IPS-15b (cell line): ENCODE data around the gene FIP1L1.
"Not testable (repeated sequence)": the region's sequence is repeated elsewhere in the genome, so short reads cannot be mapped to it uniquely, and the experiment has no call there.

Experiments
- H3K27me3 ChIP-seq: one replicate; pipeline ENCODE4 v1.6.1; 2013; ENCODE audit warnings: low read length; ENCODE audit not compliant: control insufficient read depth, insufficient read depth
- H3K36me3 ChIP-seq: one replicate; pipeline ENCODE4 v1.6.1; 2013; ENCODE audit warnings: low read length; ENCODE audit not compliant: control insufficient read depth, insufficient read depth
- H3K4me1 ChIP-seq: one replicate; pipeline ENCODE4 v1.6.1; 2013; ENCODE audit warnings: mild to moderate bottlenecking, low read length; ENCODE audit not compliant: control insufficient read depth, insufficient read depth
- H3K4me3 ChIP-seq: one replicate; pipeline ENCODE4 v1.5.1; 2013; ENCODE audit warnings: low read depth, low read length
- H3K9ac ChIP-seq: one replicate; pipeline ENCODE4 v1.6.1; 2013; ENCODE audit warnings: low read depth, mild to moderate bottlenecking, low read length
- H3K9me3 ChIP-seq: one replicate; pipeline ENCODE4 v1.6.1; 2013; ENCODE audit warnings: mild to moderate bottlenecking, low read length; ENCODE audit not compliant: control insufficient read depth, insufficient read depth

FIP1L1 gene

GRCh38 chr4:53455766-53456165 is 78.3 kb downstream of the FIP1L1 start:
- Histone ChIP-seq H3K36me3 (peaks cover 11% of the 10 kb centered on the region), H3K4me1 (no peaks in the 10 kb centered on the region), H3K27me3 (no peaks in the 10 kb centered on the region), H3K4me3 (no peak overlapping the region), H3K9ac (no peak overlapping the region), H3K9me3 (no peaks in the 10 kb centered on the region)

GRCh38 chr4:53456178-53456577 is 78.7 kb downstream of the FIP1L1 start:
- no peaks in the 10 kb centered on the region for H3K9me3 ChIP-seq
- H3K9ac ChIP-seq = no peak overlapping the region
- H3K27me3 ChIP-seq = no peaks in the 10 kb centered on the region
- no peak overlapping the region for H3K4me3 ChIP-seq
- no peaks in the 10 kb centered on the region for H3K4me1 ChIP-seq
- peaks cover 14% of the 10 kb centered on the region for H3K36me3 ChIP-seq

- H3K36me3 ChIP-seq = peaks cover 7% of the 10 kb centered on the region
- no peaks in the 10 kb centered on the region for H3K27me3 ChIP-seq
- H3K9me3 ChIP-seq = no peaks in the 10 kb centered on the region
- H3K4me1 ChIP-seq = no peaks in the 10 kb centered on the region
- no peak overlapping the region for H3K4me3 ChIP-seq
- no peak overlapping the region for H3K9ac ChIP-seq
Observed at GRCh38 chr4:53459548-53459947, 82.1 kb downstream of the FIP1L1 start.

- Histone ChIP-seq H3K27me3 (no peaks in the 10 kb centered on the region), H3K36me3 (peaks cover 3% of the 10 kb centered on the region), H3K9ac (no peak overlapping the region), H3K4me3 (no peak overlapping the region), H3K9me3 (no peaks in the 10 kb centered on the region), H3K4me1 (no peaks in the 10 kb centered on the region)
Observed at GRCh38 chr4:53461244-53461643, 83.8 kb downstream of the FIP1L1 start.

- H3K4me3 ChIP-seq = no peak overlapping the region
- H3K9ac ChIP-seq = no peak overlapping the region
- no peaks in the 10 kb centered on the region for H3K27me3 ChIP-seq
- H3K9me3 ChIP-seq = no peaks in the 10 kb centered on the region
- no peaks in the 10 kb centered on the region for H3K4me1 ChIP-seq
- peaks cover 3% of the 10 kb centered on the region for H3K36me3 ChIP-seq
Observed at GRCh38 chr4:53463340-53463739, 85.9 kb downstream of the FIP1L1 start.

GRCh38 chr4:53465281-53465680 is 87.8 kb downstream of the FIP1L1 start:
- no peaks in the 10 kb centered on the region for H3K4me1 ChIP-seq
- no peak overlapping the region for H3K4me3 ChIP-seq
- peaks cover 3% of the 10 kb centered on the region for H3K36me3 ChIP-seq
- H3K27me3 ChIP-seq = no peaks in the 10 kb centered on the region
- H3K9ac ChIP-seq = no peak overlapping the region
- no peaks in the 10 kb centered on the region for H3K9me3 ChIP-seq

GRCh38 chr4:53465891-53466290 is 88.5 kb downstream of the FIP1L1 start:
- Histone ChIP-seq H3K9ac (no peak overlapping the region), H3K9me3 (no peaks in the 10 kb centered on the region), H3K4me1 (no peaks in the 10 kb centered on the region), H3K36me3 (peaks cover 1% of the 10 kb centered on the region), H3K4me3 (no peak overlapping the region), H3K27me3 (no peaks in the 10 kb centered on the region)

- H3K36me3 ChIP-seq, H3K9me3 ChIP-seq, H3K4me3 ChIP-seq, H3K27me3 ChIP-seq, H3K4me1 ChIP-seq, H3K9ac ChIP-seq: not testable (repeated sequence)
Observed at GRCh38 chr4:53466576-53466975, 89.1 kb downstream of the FIP1L1 start.

GRCh38 chr4:53476232-53477037 is 99.0 kb downstream of the FIP1L1 start:
- Histone ChIP-seq H3K4me3 (peak overlapping the region; percentile 30), H3K9ac (peak overlapping the region; percentile 38), H3K27me3 (no peaks in the 10 kb centered on the region), H3K9me3 (no peaks in the 10 kb centered on the region), H3K4me1 (peaks cover 37% of the 10 kb centered on the region), H3K36me3 (no peaks in the 10 kb centered on the region)

- Histone ChIP-seq H3K9ac (peak overlapping the region; percentile 38), H3K4me3 (peak overlapping the region; percentile 30)
Observed at GRCh38 chr4:53477038-53477565, 99.7 kb downstream of the FIP1L1 start.

GRCh38 chr4:53477636-53478035 is 100.2 kb downstream of the FIP1L1 start:
- Histone ChIP-seq H3K36me3 (no peaks in the 10 kb centered on the region), H3K27me3 (no peaks in the 10 kb centered on the region), H3K9ac (no peak overlapping the region), H3K4me3 (no peak overlapping the region), H3K9me3 (no peaks in the 10 kb centered on the region), H3K4me1 (peaks cover 40% of the 10 kb centered on the region)

More at GRCh38 chr4:53477038-53477565, 99.7 kb downstream of the FIP1L1 start:
- H3K4me1 ChIP-seq = peaks cover 40% of the 10 kb centered on the region
- H3K36me3 ChIP-seq = no peaks in the 10 kb centered on the region
- no peaks in the 10 kb centered on the region for H3K9me3 ChIP-seq
- no peaks in the 10 kb centered on the region for H3K27me3 ChIP-seq
